Neural crest cell (in vitro differentiated cells): ENCODE measurements around the gene NDRG3. TPM values are rescaled to one million over a fixed set of nuclear protein-coding genes. Genes with fewer than 3 reads are reported as not detected.

Source experiments
- DNase-seq: peaks from one replicate; pipeline ENCODE4 v3.0.0; 2021; ENCODE audit warnings: low read depth, mixed read lengths, low spot score
- H3K27ac Mint-ChIP-seq: one replicate; pipeline ENCODE4 v1.8.0; 2021; ENCODE audit warnings: mild to moderate bottlenecking, mixed read lengths; ENCODE audit not compliant: unreplicated experiment
- H3K27me3 Mint-ChIP-seq: 2 replicates; pipeline ENCODE4 v1.8.0; 2021; ENCODE audit warnings: low read depth, mild to moderate bottlenecking, mixed read lengths
- H3K36me3 Mint-ChIP-seq: 2 replicates; pipeline ENCODE4 v1.8.0; 2021; ENCODE audit warnings: low read depth, mild to moderate bottlenecking, mixed read lengths
- H3K4me1 Mint-ChIP-seq: 2 replicates; pipeline ENCODE4 v1.8.0; 2021; ENCODE audit warnings: mixed read lengths
- H3K4me3 Mint-ChIP-seq: one replicate; pipeline ENCODE4 v1.8.0; 2021; ENCODE audit warnings: mild to moderate bottlenecking, mixed read lengths
- H3K9me3 Mint-ChIP-seq: 2 replicates; pipeline ENCODE4 v1.8.0; 2021; ENCODE audit warnings: mixed read lengths
- total RNA-seq: library from RNA; stranded (reverse); gene quantifications from 2 replicates; pipeline ENCODE4 v1.2.1, GENCODE V29; 2021
- TF ChIP-seq, protein P1 (sequence below): fragments of 200-600 bp; sonication (generic); conservative IDR thresholded peaks from 2 replicates; pipeline ENCODE4 v1.5.0; 2021; ENCODE audit warnings: antibody characterized with exemption, mild to moderate bottlenecking

The NDRG3 gene
- total RNA-seq, 1 donor from 2014 or later, result 34.9 TPM

DNA sequence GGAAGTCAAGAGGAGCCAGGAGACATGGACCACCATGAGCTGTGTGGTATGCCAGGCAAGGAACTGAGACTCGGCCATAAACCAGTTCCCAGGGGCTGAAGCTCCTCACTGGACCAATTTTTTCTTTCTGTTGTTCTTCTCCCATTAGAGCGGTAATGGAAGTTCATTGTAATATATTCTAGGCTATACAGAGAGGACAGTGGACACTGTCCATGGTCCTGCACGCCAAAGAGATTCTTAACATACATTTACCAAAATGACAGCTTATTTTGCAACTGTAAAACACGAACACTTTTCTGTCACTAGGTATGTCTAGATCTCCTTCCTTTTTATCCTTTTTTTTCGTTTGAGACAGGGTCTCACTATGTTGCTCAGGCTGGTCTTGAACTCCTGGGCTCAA is 40.8 kb upstream of the NDRG3 start:
- no peak overlapping the region for H3K4me3 Mint-ChIP-seq
- no peaks in the 10 kb centered on the region for H3K9me3 Mint-ChIP-seq
- TF ChIP-seq, protein P1, sequence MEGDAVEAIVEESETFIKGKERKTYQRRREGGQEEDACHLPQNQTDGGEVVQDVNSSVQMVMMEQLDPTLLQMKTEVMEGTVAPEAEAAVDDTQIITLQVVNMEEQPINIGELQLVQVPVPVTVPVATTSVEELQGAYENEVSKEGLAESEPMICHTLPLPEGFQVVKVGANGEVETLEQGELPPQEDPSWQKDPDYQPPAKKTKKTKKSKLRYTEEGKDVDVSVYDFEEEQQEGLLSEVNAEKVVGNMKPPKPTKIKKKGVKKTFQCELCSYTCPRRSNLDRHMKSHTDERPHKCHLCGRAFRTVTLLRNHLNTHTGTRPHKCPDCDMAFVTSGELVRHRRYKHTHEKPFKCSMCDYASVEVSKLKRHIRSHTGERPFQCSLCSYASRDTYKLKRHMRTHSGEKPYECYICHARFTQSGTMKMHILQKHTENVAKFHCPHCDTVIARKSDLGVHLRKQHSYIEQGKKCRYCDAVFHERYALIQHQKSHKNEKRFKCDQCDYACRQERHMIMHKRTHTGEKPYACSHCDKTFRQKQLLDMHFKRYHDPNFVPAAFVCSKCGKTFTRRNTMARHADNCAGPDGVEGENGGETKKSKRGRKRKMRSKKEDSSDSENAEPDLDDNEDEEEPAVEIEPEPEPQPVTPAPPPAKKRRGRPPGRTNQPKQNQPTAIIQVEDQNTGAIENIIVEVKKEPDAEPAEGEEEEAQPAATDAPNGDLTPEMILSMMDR, result no peak
- no peak overlapping the region for H3K27ac Mint-ChIP-seq
- no peaks in the 10 kb centered on the region for H3K4me1 Mint-ChIP-seq
- no peaks in the 10 kb centered on the region for H3K27me3 Mint-ChIP-seq
- peaks cover 23% of the 10 kb centered on the region for H3K36me3 Mint-ChIP-seq
- DNase-seq, result no peak

DNA sequence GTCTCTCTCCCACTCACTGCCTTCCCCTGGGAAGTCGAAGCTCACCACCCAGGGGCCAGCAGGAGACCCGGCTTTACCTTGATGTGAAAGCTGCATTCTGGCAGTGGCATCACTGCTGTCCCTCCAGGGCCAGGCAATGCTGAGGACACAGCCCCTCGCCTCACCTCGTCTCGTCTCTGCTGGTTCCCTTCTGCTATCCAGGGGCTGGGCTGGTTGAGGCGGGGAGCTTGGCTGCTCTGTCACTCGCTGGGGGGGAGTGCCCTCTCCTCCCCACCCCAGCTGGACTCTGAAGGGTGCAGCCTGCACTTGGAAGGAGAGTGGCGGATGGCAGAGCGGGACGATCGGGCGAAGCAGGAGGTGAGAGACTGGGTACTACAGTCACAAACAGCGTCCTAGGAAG is 40.4 kb upstream of the NDRG3 start:
- peaks cover 19% of the 10 kb centered on the region for H3K36me3 Mint-ChIP-seq
- no peaks in the 10 kb centered on the region for H3K27me3 Mint-ChIP-seq
- H3K4me1 Mint-ChIP-seq, result no peaks in the 10 kb centered on the region
- DNase-seq, result no peak
- TF ChIP-seq, protein P1, result no peak
- H3K4me3 Mint-ChIP-seq, result no peak overlapping the region
- H3K27ac Mint-ChIP-seq, result peak overlapping the region; percentile 8
- H3K9me3 Mint-ChIP-seq, result no peaks in the 10 kb centered on the region

DNA sequence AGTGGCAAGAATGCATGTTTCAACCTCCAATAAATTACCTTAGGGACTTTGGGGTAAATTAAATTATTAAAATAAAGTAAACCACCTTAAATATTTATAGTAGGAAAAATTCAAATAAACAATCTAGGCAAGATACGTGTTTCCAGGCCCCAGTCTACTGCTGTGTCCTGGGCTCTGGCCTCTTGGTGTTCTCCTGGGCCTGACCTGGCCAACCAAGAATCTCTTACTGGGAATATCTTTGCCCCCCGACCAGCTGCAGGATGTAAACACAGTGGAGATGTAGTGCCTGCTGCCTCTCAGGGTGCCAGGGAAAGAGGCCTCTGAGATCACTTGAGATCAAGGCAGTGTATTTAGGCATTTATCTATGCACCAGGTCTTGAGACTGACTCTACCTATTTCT is 39.4 kb upstream of the NDRG3 start:
- TF ChIP-seq, protein P1, result no peak
- no peak for DNase-seq
- Mint-ChIP-seq H3K27ac (no peak overlapping the region), H3K4me3 (no peak overlapping the region), H3K36me3 (peaks cover 18% of the 10 kb centered on the region), H3K9me3 (no peaks in the 10 kb centered on the region), H3K27me3 (no peaks in the 10 kb centered on the region), H3K4me1 (no peaks in the 10 kb centered on the region)

DNA sequence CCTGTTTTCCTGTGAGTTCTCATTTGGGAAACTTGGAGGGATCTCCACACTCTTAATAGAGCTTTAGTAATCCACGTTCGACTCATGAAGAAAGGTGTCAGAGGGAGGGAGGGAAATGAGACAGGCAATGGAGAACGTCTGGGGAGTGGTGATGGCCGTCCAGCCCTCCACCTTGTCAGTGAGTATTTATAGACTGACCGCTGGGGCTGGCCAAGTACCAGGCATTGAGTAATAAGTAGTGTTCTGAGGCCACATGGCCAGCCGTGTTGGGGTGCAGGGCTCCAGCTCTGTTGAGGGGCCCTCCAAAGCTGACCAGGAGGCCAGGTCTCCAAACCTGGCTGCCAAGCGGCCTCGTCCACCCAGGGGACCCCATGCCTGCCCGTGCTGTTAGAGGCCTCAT is 39.0 kb upstream of the NDRG3 start:
- no peak overlapping the region for H3K27ac Mint-ChIP-seq
- H3K36me3 Mint-ChIP-seq, result peaks cover 18% of the 10 kb centered on the region

DNA sequence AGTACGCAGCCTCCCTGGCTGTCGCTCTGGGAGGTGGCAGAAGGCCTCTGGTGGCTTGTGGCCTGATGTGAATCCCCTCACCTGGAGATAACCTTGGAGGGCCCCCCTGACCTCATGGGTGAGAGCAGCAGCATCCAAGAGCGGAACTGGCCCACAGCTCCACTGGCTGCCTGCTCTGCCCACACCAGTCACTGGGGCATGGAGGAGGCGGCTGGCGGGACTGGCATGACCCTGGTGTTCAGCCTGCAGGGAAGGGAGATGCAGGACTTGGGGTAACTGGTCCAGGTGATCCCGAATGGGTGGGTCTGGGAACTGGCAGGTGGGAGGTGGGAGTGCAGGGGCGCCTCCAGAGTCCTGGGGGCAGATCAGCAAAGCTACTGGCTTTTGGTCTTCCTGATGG is 38.2 kb upstream of the NDRG3 start:
- H3K9me3 Mint-ChIP-seq, result no peaks in the 10 kb centered on the region
- no peak overlapping the region for H3K4me3 Mint-ChIP-seq
- H3K27ac Mint-ChIP-seq, result no peak overlapping the region
- no peak for DNase-seq
- peaks cover 4% of the 10 kb centered on the region for H3K4me1 Mint-ChIP-seq
- H3K27me3 Mint-ChIP-seq, result no peaks in the 10 kb centered on the region
- TF ChIP-seq, protein P1, result no peak
- peaks cover 18% of the 10 kb centered on the region for H3K36me3 Mint-ChIP-seq

More for the DNA sequence above, 39.0 kb upstream of the NDRG3 start:
- DNase-seq, result no peak
- TF ChIP-seq, protein P1, result no peak
- H3K9me3 Mint-ChIP-seq, result no peaks in the 10 kb centered on the region
- peaks cover under 1% of the 10 kb centered on the region for H3K4me1 Mint-ChIP-seq
- no peaks in the 10 kb centered on the region for H3K27me3 Mint-ChIP-seq
- no peak overlapping the region for H3K4me3 Mint-ChIP-seq

DNA sequence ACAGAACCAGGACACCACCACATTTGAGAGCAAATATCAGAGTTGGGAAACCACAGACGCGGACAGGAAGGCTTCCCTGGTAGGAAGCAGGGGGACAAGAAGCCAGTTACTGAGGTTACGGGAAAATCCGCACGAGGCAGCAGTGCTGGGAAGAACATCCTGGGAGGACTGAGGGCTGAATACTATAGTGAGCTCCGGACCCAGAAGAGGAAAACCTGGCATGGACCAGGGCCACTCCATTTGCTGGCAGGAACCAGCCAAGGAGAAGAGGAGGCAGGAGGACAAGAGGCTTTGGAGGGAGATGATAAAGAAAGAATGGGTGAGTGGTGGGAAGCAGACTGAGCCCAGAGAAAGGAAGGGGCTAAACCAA is 33.8 kb upstream of the NDRG3 start:
- no peak overlapping the region for H3K4me3 Mint-ChIP-seq

More for the DNA sequence above, 33.8 kb upstream of the NDRG3 start:
- TF ChIP-seq, protein P1, result no peak
- peaks cover 12% of the 10 kb centered on the region for H3K36me3 Mint-ChIP-seq
- peaks cover 10% of the 10 kb centered on the region for H3K4me1 Mint-ChIP-seq
- H3K27me3 Mint-ChIP-seq, result no peaks in the 10 kb centered on the region
- H3K9me3 Mint-ChIP-seq, result no peaks in the 10 kb centered on the region
- DNase-seq, result no peak
- H3K27ac Mint-ChIP-seq, result no peak overlapping the region
